AG04449 (cell line): ENCODE measurements around the gene ASPHD1.
"Not testable (repeated sequence)": the region's sequence is repeated elsewhere in the genome, so short reads cannot be mapped to it uniquely, and the experiment has no call there.

Source experiments
- CTCF ChIA-PET: fragments of 350-600 bp; formaldehyde crosslinking; extraction: SDS; loops from one replicate; lab custom pipeline; 2021; ENCODE audit warnings: antibody characterized with exemption; lab: Yijun Ruan, JAX
- POLR2A ChIA-PET: fragments of 400-600, 350-600 bp; formaldehyde crosslinking; extraction: SDS; loops from one replicate; lab custom pipeline; 2020; ENCODE audit warnings: antibody characterized with exemption, inconsistent platforms; lab: Yijun Ruan, JAX
- DNase-seq: peaks from one replicate; pipeline ENCODE4 v3.0.0-alpha.2; 2010; ENCODE audit warnings: low read depth, low spot score
- H3K4me3 ChIP-seq: 2 replicates; pipeline ENCODE4 v1.5.1; 2011; ENCODE audit warnings: low read depth, mild to moderate bottlenecking, control low read depth, low read length
- CTCF ChIP-seq: IDR thresholded peaks from one replicate; pipeline ENCODE4 v1.5.1; 2011; ENCODE audit warnings: mild to moderate bottlenecking, moderate library complexity, low read length, control low read depth, inconsistent platforms; ENCODE audit not compliant: insufficient read depth; ENCODE audit errors: missing control alignments

Gene ASPHD1

GRCh38 chr16:29906520-29907244 lies 6.4 kb downstream of the ASPHD1 start:
- no peak for DNase-seq
- no peak for TF ChIP-seq CTCF
- ChIA-PET POLR2A (no interaction called here), CTCF (interaction anchor here (1.9 kb wide), 1 partner anchor 10 kb away, joined by 7 read pairs; no protein-coding TSS in a partner anchor)
- no peak overlapping the region for H3K4me3 ChIP-seq

- ChIA-PET CTCF (interaction anchor here (1.6 to 1.9 kb wide), 2 partner anchors 8 to 15 kb away, joined by 5 to 7 read pairs; no protein-coding TSS in a partner anchor), POLR2A (interaction anchor here (0.6 to 1.4 kb wide), 2 partner anchors 8 to 57 kb away, joined by 3 to 4 read pairs; partner anchors contain the start of gene SEZ6L2)
- no peak overlapping the region for H3K4me3 ChIP-seq
- no peak for DNase-seq
- TF ChIP-seq CTCF, result no peak
These were observed 7.7 kb downstream of the ASPHD1 start for GRCh38 chr16:29907973-29908372.

- DNase-seq, result no peak
- no peak overlapping the region for H3K4me3 ChIP-seq
- ChIA-PET POLR2A (interaction anchor here (1.1 to 1.4 kb wide), 2 partner anchors 8 to 9 kb away, joined by 4 read pairs; partner anchors contain the start of genes ASPHD1 and SEZ6L2), CTCF (interaction anchor here (1.0 to 1.6 kb wide), 4 partner anchors 9 to 123 kb away, joined by 3 to 5 read pairs (median 4); partner anchors contain the start of gene SEZ6L2)
- no peak for TF ChIP-seq CTCF
These were observed 8.5 kb downstream of the ASPHD1 start for GRCh38 chr16:29908719-29909220.

GRCh38 chr16:29909391-29909790 lies 9.1 kb downstream of the ASPHD1 start:
- CTCF ChIA-PET, result interaction anchor here (1.0 to 1.6 kb wide), 4 partner anchors 10 to 123 kb away, joined by 3 to 5 read pairs (median 4); partner anchors contain the start of gene SEZ6L2
- no peak for DNase-seq
- POLR2A ChIA-PET, result interaction anchor here (0.6 to 1.4 kb wide), 4 partner anchors 9 to 1086 kb away, joined by 3 to 4 read pairs (median 4); partner anchors contain the start of genes ASPHD1, ATXN2L and SEZ6L2
- H3K4me3 ChIP-seq, result no peak overlapping the region
- no peak for TF ChIP-seq CTCF

- CTCF ChIA-PET, result interaction anchor here (1.0 to 1.4 kb wide), 3 partner anchors 10 to 122 kb away, joined by 3 to 4 read pairs (median 3); partner anchors contain the start of gene SEZ6L2
- POLR2A ChIA-PET, result interaction anchor here (0.6 to 1.1 kb wide), 3 partner anchors 9 to 1087 kb away, joined by 3 to 4 read pairs (median 3); partner anchors contain the start of genes ASPHD1 and ATXN2L
- not testable (repeated sequence) for H3K4me3 ChIP-seq, DNase-seq
These were observed 9.6 kb downstream of the ASPHD1 start for GRCh38 chr16:29909851-29910250.

- CTCF ChIA-PET, result no interaction called here
- POLR2A ChIA-PET, result interaction anchor here (1.2 to 2.1 kb wide), 3 partner anchors 10 to 15 kb away, joined by 3 to 8 read pairs (median 4); partner anchors contain the start of genes KCTD13 and SEZ6L2
These were observed 10.8 kb downstream of the ASPHD1 start for GRCh38 chr16:29910819-29911675.

More at GRCh38 chr16:29910819-29911675, 10.8 kb downstream of the ASPHD1 start:
- no peak for TF ChIP-seq CTCF
- no peak overlapping the region for H3K4me3 ChIP-seq
- no peak for DNase-seq
